Chondrocyte (in vitro differentiated cells): ENCODE data around the gene C19orf12. TPM values are rescaled to one million over a fixed set of nuclear protein-coding genes. Genes with fewer than 3 reads are reported as not detected.

ENCODE experiments used
- DNase-seq: peaks from one replicate; pipeline ENCODE4 v3.0.0; 2021; ENCODE audit warnings: mixed read lengths, low spot score
- H3K27ac Mint-ChIP-seq: one replicate; pipeline ENCODE4 v1.8.0; 2021; ENCODE audit warnings: mild to moderate bottlenecking, moderate library complexity, mixed read lengths; ENCODE audit not compliant: unreplicated experiment
- H3K27me3 Mint-ChIP-seq: 2 replicates; pipeline ENCODE4 v1.8.0; 2021; ENCODE audit warnings: low read depth, mixed read lengths
- H3K36me3 Mint-ChIP-seq: 2 replicates; pipeline ENCODE4 v1.8.0; 2021; ENCODE audit warnings: low read depth, mixed read lengths
- H3K4me1 Mint-ChIP-seq: 2 replicates; pipeline ENCODE4 v1.8.0; 2021; ENCODE audit warnings: low read depth, mild to moderate bottlenecking, mixed read lengths
- H3K4me3 Mint-ChIP-seq: one replicate; pipeline ENCODE4 v1.8.0; 2021; ENCODE audit warnings: mild to moderate bottlenecking, moderate library complexity, mixed read lengths; ENCODE audit not compliant: unreplicated experiment
- H3K9me3 Mint-ChIP-seq: 2 replicates; pipeline ENCODE4 v1.8.0; 2021; ENCODE audit warnings: low read depth, mixed read lengths
- CTCF ChIP-seq: fragments of 200-600 bp; sonication (generic); IDR thresholded peaks from 2 replicates; pipeline ENCODE4 v1.5.0; 2021; ENCODE audit warnings: antibody characterized with exemption, mild to moderate bottlenecking, moderate library complexity
- total RNA-seq: library from RNA; stranded (reverse); gene quantifications from 3 replicates; pipeline ENCODE4 v1.2.1, GENCODE V29; 2021

C19orf12 gene
- total RNA-seq, 1 donor from 2014 or later = 46.4 TPM

DNA sequence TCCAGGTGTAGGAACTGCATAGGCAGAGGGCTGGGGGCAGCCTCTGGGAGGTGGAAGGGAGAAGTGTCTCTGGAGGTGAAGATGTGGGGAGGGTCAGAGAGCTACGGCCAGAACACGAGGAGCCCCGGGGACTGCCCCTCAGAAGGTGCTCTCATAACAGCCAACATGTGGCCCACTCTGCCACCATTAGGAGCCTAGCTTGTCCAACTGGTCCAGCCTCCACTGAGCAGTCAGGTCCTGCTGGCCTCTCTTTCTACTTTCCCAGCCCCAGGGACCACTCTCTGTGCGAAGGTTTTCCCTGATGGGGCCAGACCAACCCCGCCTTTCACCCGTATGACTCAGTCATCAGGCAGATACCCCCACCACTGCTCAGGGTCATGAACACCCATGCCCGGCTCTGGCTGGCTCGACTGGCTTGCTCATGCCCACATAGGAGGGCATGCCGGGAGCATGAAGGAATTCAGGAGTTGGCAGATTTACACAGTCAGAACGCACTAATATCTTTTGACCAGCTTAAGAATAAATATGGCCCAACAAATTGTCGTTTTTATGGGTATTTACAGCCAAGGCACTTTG lies 37.5 kb upstream of the C19orf12 start:
- H3K36me3 Mint-ChIP-seq = no peaks in the 10 kb centered on the region
- no peak overlapping the region for H3K4me3 Mint-ChIP-seq
- H3K27ac Mint-ChIP-seq = no peak overlapping the region
- H3K9me3 Mint-ChIP-seq = no peaks in the 10 kb centered on the region
- DNase-seq = no peak
- no peaks in the 10 kb centered on the region for H3K4me1 Mint-ChIP-seq
- no peak for TF ChIP-seq CTCF
- peaks cover 15% of the 10 kb centered on the region for H3K27me3 Mint-ChIP-seq

DNA sequence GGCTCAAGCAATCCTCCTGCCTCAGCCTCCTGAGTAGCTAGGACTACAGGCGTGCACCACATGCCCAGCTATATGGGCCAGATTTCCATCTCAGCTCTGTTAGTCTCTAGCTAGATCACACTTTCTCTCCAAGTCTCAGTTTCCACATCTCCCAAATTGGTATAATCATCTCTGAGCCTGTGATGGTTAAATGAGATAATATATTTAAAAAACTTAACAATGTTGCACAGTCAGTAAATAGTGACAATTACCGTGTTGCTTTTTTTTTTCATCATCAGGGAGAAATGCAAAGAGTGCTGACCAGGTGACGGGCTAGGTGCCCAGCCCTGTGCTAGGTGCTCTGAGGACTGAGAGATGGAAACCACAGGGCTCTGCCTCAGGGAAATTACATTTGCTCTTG lies 36.9 kb upstream of the C19orf12 start:
- Mint-ChIP-seq H3K4me1 (no peaks in the 10 kb centered on the region), H3K9me3 (no peaks in the 10 kb centered on the region), H3K36me3 (no peaks in the 10 kb centered on the region), H3K27me3 (peaks cover 15% of the 10 kb centered on the region), H3K4me3 (no peak overlapping the region), H3K27ac (no peak overlapping the region)
- no peak for DNase-seq
- no peak for TF ChIP-seq CTCF

GRCh38 chr19:29750001-29750400 lies 34.9 kb upstream of the C19orf12 start:
- no peak for DNase-seq
- H3K9me3 Mint-ChIP-seq = no peaks in the 10 kb centered on the region
- TF ChIP-seq CTCF = no peak
- no peaks in the 10 kb centered on the region for H3K36me3 Mint-ChIP-seq
- no peak overlapping the region for H3K27ac Mint-ChIP-seq
- peaks cover 15% of the 10 kb centered on the region for H3K27me3 Mint-ChIP-seq
- H3K4me3 Mint-ChIP-seq = no peak overlapping the region
- H3K4me1 Mint-ChIP-seq = no peaks in the 10 kb centered on the region

GRCh38 chr19:29748996-29749849 lies 34.2 kb upstream of the C19orf12 start:
- Mint-ChIP-seq H3K9me3 (no peaks in the 10 kb centered on the region), H3K4me3 (no peak overlapping the region), H3K4me1 (no peaks in the 10 kb centered on the region), H3K27me3 (peaks cover 15% of the 10 kb centered on the region), H3K27ac (no peak overlapping the region), H3K36me3 (no peaks in the 10 kb centered on the region)
- TF ChIP-seq CTCF = no peak
- DNase-seq = no peak

DNA sequence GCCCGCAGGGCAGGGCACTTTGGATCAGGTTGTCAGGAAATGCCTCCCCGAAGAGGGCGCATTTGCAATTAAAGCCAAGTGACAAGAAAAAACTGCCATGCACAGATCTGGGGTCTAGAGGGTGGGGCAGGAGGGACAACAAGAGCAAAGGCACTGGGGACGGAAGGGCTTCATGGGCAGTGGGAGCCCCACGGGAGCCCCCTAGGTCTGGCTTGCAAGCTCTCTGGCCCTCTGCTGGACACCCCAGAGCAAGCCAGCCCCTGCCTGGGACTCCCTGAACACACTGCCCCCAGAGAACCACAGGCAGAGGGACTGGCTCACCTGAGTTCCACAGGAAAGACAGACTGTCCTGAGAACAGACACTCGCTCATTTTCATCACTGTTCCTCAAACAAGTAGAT lies 30.2 kb upstream of the C19orf12 start:
- Mint-ChIP-seq H3K27me3 (peaks cover 11% of the 10 kb centered on the region), H3K27ac (no peak overlapping the region), H3K36me3 (no peaks in the 10 kb centered on the region), H3K9me3 (no peaks in the 10 kb centered on the region), H3K4me3 (no peak overlapping the region), H3K4me1 (no peaks in the 10 kb centered on the region)
- TF ChIP-seq CTCF = peak; percentile 38
- peak; percentile 81 for DNase-seq
